Neuronal stem cell (in vitro differentiated cells): ENCODE results near the gene SYT7.

Experiments
- DNase-seq: peaks from one replicate; pipeline ENCODE4 v3.0.0-alpha.2; 2013; ENCODE audit warnings: low spot score
- H2AFZ ChIP-seq: one replicate; pipeline ENCODE4 v1.6.1; 2013; ENCODE audit warnings: mild to moderate bottlenecking, low read length, inconsistent platforms
- H2AK5ac ChIP-seq: 2 replicates; pipeline ENCODE4 v1.6.1; 2013; ENCODE audit warnings: low read depth, mild to moderate bottlenecking, inconsistent platforms, low read length, moderate library complexity, mixed read lengths
- H2BK120ac ChIP-seq: 2 replicates; pipeline ENCODE4 v1.6.1; 2013; ENCODE audit warnings: low read depth, mild to moderate bottlenecking, inconsistent platforms, low read length, moderate library complexity, mixed read lengths
- H2BK12ac ChIP-seq: one replicate; pipeline ENCODE4 v1.6.1; 2013; ENCODE audit warnings: low read length, inconsistent platforms
- H2BK15ac ChIP-seq: 2 replicates; pipeline ENCODE4 v1.6.1; 2013; ENCODE audit warnings: mild to moderate bottlenecking, low read length, inconsistent platforms, mixed read lengths
- H2BK5ac ChIP-seq: one replicate; pipeline ENCODE4 v1.6.1; 2013; ENCODE audit warnings: inconsistent platforms, mild to moderate bottlenecking, low read length, moderate library complexity
- H3K14ac ChIP-seq: one replicate; pipeline ENCODE4 v1.6.1; 2013; ENCODE audit warnings: low read length, inconsistent platforms
- H3K18ac ChIP-seq: 2 replicates; pipeline ENCODE4 v1.6.1; 2013; ENCODE audit warnings: low read length, inconsistent platforms
- H3K23ac ChIP-seq: 2 replicates; pipeline ENCODE4 v1.6.1; 2013; ENCODE audit warnings: low read depth, mild to moderate bottlenecking, mixed read lengths, low read length, inconsistent platforms; ENCODE audit not compliant: poor library complexity
- H3K27ac ChIP-seq: replicated peaks from 3 replicates; pipeline ENCODE4 v1.5.1; 2013; ENCODE audit warnings: low read length, inconsistent platforms
- H3K27me3 ChIP-seq, 3 experiments: 2 replicates each; pipeline ENCODE4 v1.6.1; 2013; ENCODE audit warnings: low read length in 3 of 3, mild to moderate bottlenecking in 2 of 3, inconsistent platforms in 1 of 3, low read depth in 1 of 3, mixed read lengths in 1 of 3, moderate library complexity in 1 of 3; ENCODE audit not compliant: control insufficient read depth in 3 of 3, insufficient read depth in 3 of 3
- H3K36me3 ChIP-seq, 2 donors: replicated peaks in 1 of 2; 2 replicates each; pipeline ENCODE4 v1.6.1; 2013; ENCODE audit warnings: low read length in 2 of 2; ENCODE audit not compliant: control insufficient read depth in 2 of 2, insufficient read depth in 2 of 2
- H3K4ac ChIP-seq: 2 replicates; pipeline ENCODE4 v1.6.1; 2013; ENCODE audit warnings: inconsistent platforms, mild to moderate bottlenecking, low read length, moderate library complexity
- H3K4me1 ChIP-seq, 2 donors: 1 replicate in 1 of 2; 2 replicates in 1 of 2; pipeline ENCODE4 v1.6.1; 2013; ENCODE audit warnings: low read length in 2 of 2, low read depth in 1 of 2; ENCODE audit not compliant: control insufficient read depth in 2 of 2, insufficient read depth in 1 of 2
- H3K4me2 ChIP-seq: one replicate; pipeline ENCODE4 v1.6.1; 2013; ENCODE audit warnings: mild to moderate bottlenecking, low read length, inconsistent platforms; ENCODE audit not compliant: insufficient read depth, poor library complexity, severe bottlenecking
- H3K4me3 ChIP-seq, 2 donors: 2 replicates each; pipeline ENCODE4 v1.5.1; 2013; ENCODE audit warnings: low read length in 2 of 2, mild to moderate bottlenecking in 2 of 2, inconsistent platforms in 1 of 2, moderate library complexity in 1 of 2
- H3K79me1 ChIP-seq: one replicate; pipeline ENCODE4 v1.6.1; 2013; ENCODE audit warnings: low read depth, mild to moderate bottlenecking, inconsistent platforms, low read length, moderate library complexity
- H3K9ac ChIP-seq: one replicate; pipeline ENCODE4 v1.6.1; 2013; ENCODE audit warnings: mild to moderate bottlenecking, low read depth, low read length, inconsistent platforms; ENCODE audit not compliant: poor library complexity
- H3K9me3 ChIP-seq, 2 donors: replicated peaks in 1 of 2; 2 replicates each; pipeline versions ENCODE3 to v1.6.1; 2013; ENCODE audit warnings: low read length in 2 of 2, mild to moderate bottlenecking in 2 of 2, inconsistent platforms in 1 of 2, low read depth in 1 of 2, mixed read lengths in 1 of 2, moderate library complexity in 1 of 2; ENCODE audit not compliant: control insufficient read depth in 2 of 2, insufficient read depth in 1 of 2
- H4K8ac ChIP-seq: one replicate; pipeline ENCODE4 v1.6.1; 2013; ENCODE audit warnings: low read depth, mild to moderate bottlenecking, inconsistent platforms, low read length, moderate library complexity
- H4K91ac ChIP-seq: one replicate; pipeline ENCODE4 v1.6.1; 2013; ENCODE audit warnings: low read length, low read depth, mild to moderate bottlenecking, inconsistent platforms; ENCODE audit not compliant: poor library complexity
- WGBS, 2 donors: extraction: QIAGEN DNeasy Blood & Tissue Kit; methylation state at CpG; one replicate each; pipeline ENCODE4 v1.1.7; 2013; ENCODE audit warnings: missing lambda C conversion rate in 2 of 2, mixed read lengths in 1 of 2; ENCODE audit not compliant: insufficient read length in 2 of 2, insufficient replicate concordance in 1 of 2; ENCODE audit errors: extremely low coverage in 2 of 2; 5-methylcytosine and 5-hydroxymethylcytosine counted together

Gene SYT7

DNA sequence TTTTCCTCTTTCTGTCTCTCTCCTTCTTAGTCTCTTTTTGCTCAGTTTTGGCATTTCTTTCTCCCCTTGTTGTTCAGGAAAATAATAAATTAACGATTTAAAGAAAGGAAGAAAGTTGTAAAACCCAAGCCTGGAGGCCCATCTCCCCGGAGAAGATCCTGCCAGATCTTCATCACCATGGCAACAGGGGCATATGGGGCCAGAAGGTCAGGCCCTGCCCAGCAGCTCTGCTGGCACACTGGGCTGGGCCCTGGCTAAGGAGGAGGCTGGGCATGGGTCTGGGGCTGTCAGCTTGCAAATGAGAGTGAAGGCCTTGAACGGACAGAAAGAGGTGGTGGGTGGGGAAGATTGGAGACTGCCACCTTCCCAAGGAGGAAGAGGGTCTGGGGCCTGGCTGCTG is 69.5 kb downstream of the SYT7 start:
- no peak for DNase-seq
- Histone ChIP-seq H2BK120ac (no peak overlapping the region), H3K4me3 (no peak overlapping the region), H3K27ac (no peak overlapping the region), H3K9ac (no peak overlapping the region), H3K23ac (no peak overlapping the region), H3K4me1 (peaks cover 24 to 44% of the 10 kb centered on the region in 2 donors), H2AFZ (no peak overlapping the region), H3K9me3 (peaks cover 0 to 1% of the 10 kb centered on the region in 2 donors), H3K18ac (no peak overlapping the region), H3K4ac (no peak overlapping the region), H3K4me2 (no peak overlapping the region), H3K14ac (no peak overlapping the region), H4K8ac (no peak overlapping the region), H4K91ac (no peak overlapping the region), H3K36me3 (no peaks in the 10 kb centered on the region), H3K27me3 (peaks cover 0 to 33% (median 24%) of the 10 kb centered on the region in 3 experiments), H2AK5ac (no peak overlapping the region), H2BK12ac (no peak overlapping the region), H2BK15ac (no peak overlapping the region), H2BK5ac (no peak overlapping the region), H3K79me1 (no peaks in the 10 kb centered on the region)
- WGBS, 2 donors: no CpG with 5 or more reads among the region's 3 CpGs

DNA sequence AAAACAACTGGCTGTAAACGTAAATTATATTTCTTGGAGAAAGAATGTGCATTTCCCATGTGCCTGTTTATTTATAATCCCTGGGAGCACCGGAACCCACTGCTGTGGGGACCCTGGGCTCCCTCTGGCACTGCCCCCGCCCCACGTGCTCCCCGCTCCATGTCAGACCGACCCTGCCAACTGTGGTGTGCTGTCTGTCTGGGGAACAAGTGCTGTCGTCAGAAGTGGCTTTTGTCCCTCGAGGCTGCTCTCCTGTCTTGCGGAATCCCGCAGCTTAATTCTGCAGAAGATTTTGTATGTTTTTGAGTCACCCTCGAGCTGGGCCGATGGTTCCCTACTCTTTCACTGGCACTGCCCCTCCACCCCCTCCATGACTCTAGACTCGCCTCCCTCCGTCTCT is 69.9 kb downstream of the SYT7 start:
- H3K79me1 ChIP-seq: no peaks in the 10 kb centered on the region
- no peak overlapping the region for H2BK12ac ChIP-seq
- H3K36me3 ChIP-seq: no peaks in the 10 kb centered on the region
- H3K18ac ChIP-seq: no peak overlapping the region
- no peak overlapping the region for H2BK5ac ChIP-seq
- no peak overlapping the region for H3K4me3 ChIP-seq
- no peak overlapping the region for H2BK120ac ChIP-seq
- no peak overlapping the region for H3K27ac ChIP-seq
- no peak for DNase-seq
- peaks cover 0 to 1% of the 10 kb centered on the region in 2 donors for H3K9me3 ChIP-seq
- peaks cover 23 to 46% of the 10 kb centered on the region in 2 donors for H3K4me1 ChIP-seq
- H2AK5ac ChIP-seq: peak overlapping the region; percentile 19
- WGBS, 2 donors: no CpG with 5 or more reads among the region's 14 CpGs
- peaks cover 0 to 33% (median 26%) of the 10 kb centered on the region in 3 experiments for H3K27me3 ChIP-seq
- no peak overlapping the region for H2BK15ac ChIP-seq
- no peak overlapping the region for H3K14ac ChIP-seq
- no peak overlapping the region for H3K9ac ChIP-seq
- H2AFZ ChIP-seq: no peak overlapping the region
- no peak overlapping the region for H4K91ac ChIP-seq
- no peak overlapping the region for H3K4ac ChIP-seq
- H3K23ac ChIP-seq: no peak overlapping the region
- H4K8ac ChIP-seq: no peak overlapping the region
- H3K4me2 ChIP-seq: no peak overlapping the region

DNA sequence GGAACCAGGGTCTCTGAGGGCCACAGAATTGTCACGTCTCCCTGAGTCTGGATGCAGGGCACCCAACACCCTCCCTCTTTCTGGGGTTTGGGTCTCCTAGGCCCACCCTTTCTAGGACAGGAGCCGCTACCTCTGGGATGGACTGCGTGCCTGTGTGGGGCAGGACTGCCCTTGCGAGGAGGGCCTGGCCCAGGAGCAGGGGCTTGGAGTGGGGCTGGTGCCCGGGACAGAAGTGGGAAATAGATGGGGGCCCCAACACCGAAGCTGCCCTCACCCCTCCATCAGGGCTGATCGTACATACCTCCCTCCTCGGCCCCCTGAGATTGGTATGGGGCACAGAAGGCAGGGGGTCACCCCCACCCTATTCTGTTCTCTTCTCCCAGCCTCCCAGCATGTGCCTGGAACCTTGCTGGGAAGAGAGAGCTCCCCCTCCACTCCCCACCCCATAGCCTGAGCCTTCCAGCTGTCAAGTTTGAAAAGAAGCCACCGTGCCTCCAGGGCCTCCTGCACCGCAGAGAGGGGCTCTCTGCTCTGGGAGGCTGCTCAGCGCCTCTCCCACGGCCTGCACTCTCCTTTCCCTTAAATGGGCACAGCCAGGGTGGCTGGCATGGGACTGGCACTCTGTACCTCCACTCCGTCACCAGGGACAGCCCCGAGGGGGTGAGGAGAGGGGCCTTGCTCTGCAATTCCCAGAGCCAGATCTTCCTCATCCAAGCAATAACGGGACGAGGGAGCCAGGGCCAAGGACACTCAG is 70.5 kb downstream of the SYT7 start:
- H3K27me3 ChIP-seq: peaks cover 0 to 33% (median 26%) of the 10 kb centered on the region in 3 experiments
- H3K18ac ChIP-seq: no peak overlapping the region
- no peaks in the 10 kb centered on the region for H3K79me1 ChIP-seq
- H4K91ac ChIP-seq: no peak overlapping the region
- no peak overlapping the region for H3K14ac ChIP-seq
- H3K4me2 ChIP-seq: no peak overlapping the region
- H3K4ac ChIP-seq: no peak overlapping the region
- H3K4me1 ChIP-seq: peaks cover 23 to 52% of the 10 kb centered on the region in 2 donors
- H3K23ac ChIP-seq: peak overlapping the region; percentile 40
- no peak overlapping the region for H4K8ac ChIP-seq
- peaks cover 0 to 1% of the 10 kb centered on the region in 2 donors for H3K9me3 ChIP-seq
- no peak overlapping the region for H2BK12ac ChIP-seq
- no peaks in the 10 kb centered on the region for H3K36me3 ChIP-seq
- no peak overlapping the region for H3K9ac ChIP-seq
- H2BK15ac ChIP-seq: peak overlapping the region; percentile 84
- no peak overlapping the region for H3K27ac ChIP-seq
- no peak overlapping the region for H2AFZ ChIP-seq
- no CpG with 5 or more reads among the region's 16 CpGs for WGBS, 2 donors
- peak overlapping the region; percentile 79 for H2AK5ac ChIP-seq
- no peak for DNase-seq
- peak overlapping the region in 1 of 2 donors; percentile 23 for H3K4me3 ChIP-seq
- peak overlapping the region; percentile 11 for H2BK5ac ChIP-seq
- no peak overlapping the region for H2BK120ac ChIP-seq
